Activated T-cell treated with anti-CD3 and anti-CD28 coated beads, Interleukin-2, amount 50 U/mL, for 24 hours (primary cell): ENCODE data around the gene ZNF549.
"Not testable (repeated sequence)": the region's sequence is repeated elsewhere in the genome, so short reads cannot be mapped to it uniquely, and the experiment has no call there.

Experiments used
- DNase-seq: peaks from one replicate; pipeline ENCODE4 v3.0.0-alpha.2; 2020
- H3K27ac Mint-ChIP-seq: 2 replicates; pipeline ENCODE4 v1.8.0; 2020; ENCODE audit warnings: mild to moderate bottlenecking, mixed read lengths
- H3K27me3 Mint-ChIP-seq: 2 replicates; pipeline ENCODE4 v1.8.0; 2020; ENCODE audit warnings: mixed read lengths
- H3K36me3 Mint-ChIP-seq: 2 replicates; pipeline ENCODE4 v1.8.0; 2020; ENCODE audit warnings: low read depth, mixed read lengths
- H3K4me1 Mint-ChIP-seq: 2 replicates; pipeline ENCODE4 v1.8.0; 2020; ENCODE audit warnings: low read depth, mixed read lengths
- H3K4me3 Mint-ChIP-seq: 2 replicates; pipeline ENCODE4 v1.8.0; 2020; ENCODE audit warnings: mild to moderate bottlenecking, moderate library complexity, mixed read lengths
- H3K9me3 Mint-ChIP-seq: 2 replicates; pipeline ENCODE4 v1.8.0; 2020; ENCODE audit warnings: mixed read lengths

Gene ZNF549

DNA sequence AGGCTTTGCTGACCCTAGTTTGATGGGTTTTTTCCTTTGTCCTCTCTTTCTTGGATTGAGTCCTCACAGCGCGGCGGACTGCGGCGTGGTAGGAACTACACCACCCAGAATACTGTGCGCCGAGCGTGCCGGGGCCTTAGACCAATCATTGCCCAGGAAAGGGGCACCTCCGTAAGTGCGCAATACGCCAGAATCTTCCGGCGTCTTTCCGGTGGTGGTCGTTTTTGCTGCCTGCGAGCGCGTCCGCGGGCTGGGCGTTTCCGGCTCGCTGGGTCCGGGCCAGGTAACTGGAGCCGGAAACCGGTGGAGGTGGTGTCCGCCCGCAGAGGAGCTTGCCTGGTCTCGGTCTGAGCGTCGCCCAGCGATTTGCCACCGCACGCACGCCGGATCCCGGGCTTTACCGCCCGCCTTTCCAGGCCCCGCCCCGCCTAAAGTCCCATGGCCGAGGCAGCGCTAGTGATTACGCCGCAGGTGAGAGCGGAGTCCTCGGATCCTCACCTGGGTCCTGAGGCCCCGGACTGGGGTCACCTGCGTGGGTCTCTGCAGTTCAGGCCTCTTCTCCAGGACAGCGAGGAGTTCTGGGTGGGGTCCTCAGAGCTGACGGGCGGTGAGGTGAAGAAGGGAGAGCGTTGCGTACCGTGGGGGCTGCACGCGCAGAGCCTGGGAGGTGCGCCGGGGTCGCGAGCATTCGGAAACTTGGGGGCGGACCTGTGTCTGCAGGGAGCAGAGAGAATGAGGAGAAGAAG, at the start of gene ZNF549:
TSS of gene ZNF549 (plus strand) at position 221 of the 746 bp plus-strand sequence. CDS start at position 439, 218 bp downstream.
- peaks cover 59% of the 10 kb centered on the region for H3K36me3 Mint-ChIP-seq
- peak within 1 kb of the TSS; percentile 95 for H3K4me3 Mint-ChIP-seq
- DNase-seq = peak; percentile 90
- peaks cover 60% of the 10 kb centered on the region for H3K9me3 Mint-ChIP-seq
- peak within 1 kb of the TSS; percentile 87 for H3K27ac Mint-ChIP-seq
- H3K4me1 Mint-ChIP-seq = peaks cover 23% of the 10 kb centered on the region
- no peaks in the 10 kb centered on the region for H3K27me3 Mint-ChIP-seq

DNA sequence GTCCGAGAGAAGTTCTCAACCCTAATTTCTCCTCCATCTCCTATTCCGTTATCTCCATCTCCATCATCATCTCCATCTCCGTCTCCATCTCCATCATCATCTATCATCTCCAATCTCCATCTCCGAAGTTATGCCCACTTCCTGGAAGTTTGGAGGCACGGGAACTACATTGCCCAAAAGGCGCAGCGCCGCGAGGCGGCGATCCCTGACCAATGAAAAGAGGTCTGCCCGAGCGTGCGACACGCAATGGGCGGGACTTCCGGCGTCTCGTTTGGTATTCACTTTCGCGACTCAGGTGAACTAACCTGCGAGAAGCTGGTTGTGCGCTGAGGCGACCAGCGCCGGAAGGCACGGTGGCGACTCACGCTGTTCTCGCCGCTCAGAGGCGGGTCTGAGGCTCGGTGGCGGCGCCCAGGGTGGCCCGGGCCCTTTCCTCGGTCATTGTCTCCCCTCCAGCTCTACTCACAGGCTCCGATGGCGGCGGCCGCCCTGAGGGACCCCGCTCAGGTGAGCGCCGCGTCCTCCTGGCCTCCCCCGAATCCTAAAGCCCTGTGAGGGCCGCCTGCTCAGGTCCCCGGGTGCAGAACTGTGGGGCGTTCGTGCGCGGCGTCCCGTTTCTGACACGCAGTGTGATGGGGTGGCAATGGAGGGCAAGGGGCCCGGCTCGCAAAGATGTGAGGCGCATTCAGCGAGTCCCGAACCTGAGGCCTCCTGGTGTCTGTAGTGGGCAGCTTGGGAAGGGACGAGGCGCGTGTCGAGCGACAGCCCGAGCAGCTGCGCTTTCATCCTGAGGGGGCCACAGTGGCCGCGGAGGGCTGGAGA, 39.5 kb upstream of the ZNF549 start, which contains the start of gene ZNF419:
TSS of gene ZNF419 (plus strand) at position 274 of the 822 bp plus-strand sequence. CDS start at position 475, 201 bp downstream.
- Mint-ChIP-seq H3K9me3 (peaks cover 48% of the 10 kb centered on the region), H3K36me3 (peaks cover 47% of the 10 kb centered on the region), H3K4me1 (peaks cover 11% of the 10 kb centered on the region), H3K27ac (peak within 1 kb of the TSS; percentile 63), H3K4me3 (peak within 1 kb of the TSS; percentile 79)
- DNase-seq = peak; percentile 95
- not testable (repeated sequence) for H3K27me3 Mint-ChIP-seq

DNA sequence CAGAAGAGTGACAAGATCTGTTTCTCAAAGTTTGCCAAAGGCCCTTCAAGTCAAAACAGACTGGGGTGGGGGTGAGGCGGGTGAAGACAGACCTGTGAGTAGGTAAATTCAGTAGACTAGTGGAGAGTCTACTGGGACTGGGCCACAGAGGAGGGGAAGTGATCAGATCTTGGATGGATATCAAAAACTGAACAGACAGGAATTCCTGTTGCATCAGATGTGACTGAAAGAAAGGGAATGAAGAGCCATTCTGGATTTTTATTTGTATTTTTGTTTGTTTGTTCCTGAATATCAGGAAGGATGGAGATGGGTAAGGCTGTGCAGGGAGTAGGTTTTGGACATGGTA, 38.9 kb upstream of the ZNF549 start:
- peak overlapping the region; percentile 79 for H3K4me3 Mint-ChIP-seq
- H3K27ac Mint-ChIP-seq = peak overlapping the region; percentile 39
- not testable (repeated sequence) for DNase-seq, H3K27me3 Mint-ChIP-seq
- H3K9me3 Mint-ChIP-seq = peaks cover 53% of the 10 kb centered on the region
- peaks cover 11% of the 10 kb centered on the region for H3K4me1 Mint-ChIP-seq
- H3K36me3 Mint-ChIP-seq = peaks cover 53% of the 10 kb centered on the region

DNA sequence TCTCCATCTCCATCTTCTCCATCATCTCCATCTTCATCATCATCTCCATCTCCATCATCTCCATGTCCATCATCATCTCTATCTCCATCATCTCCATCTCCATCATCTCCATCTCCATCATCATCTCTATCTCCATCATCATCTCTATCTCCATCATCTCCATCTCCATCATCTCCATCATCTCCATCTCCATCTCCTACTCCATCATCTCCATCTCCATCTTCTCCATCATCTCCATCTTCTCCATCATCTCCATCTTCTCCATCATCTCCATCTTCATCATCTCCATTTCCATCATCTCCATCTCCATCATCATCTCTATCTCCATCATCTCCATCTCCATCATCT, 27.9 kb upstream of the ZNF549 start:
- H3K4me3 Mint-ChIP-seq = peak overlapping the region; percentile 83
- H3K9me3 Mint-ChIP-seq = peaks cover 65% of the 10 kb centered on the region
- peak overlapping the region; percentile 82 for H3K27ac Mint-ChIP-seq
- not testable (repeated sequence) for H3K27me3 Mint-ChIP-seq, DNase-seq
- peaks cover 74% of the 10 kb centered on the region for H3K36me3 Mint-ChIP-seq
- peaks cover 26% of the 10 kb centered on the region for H3K4me1 Mint-ChIP-seq

DNA sequence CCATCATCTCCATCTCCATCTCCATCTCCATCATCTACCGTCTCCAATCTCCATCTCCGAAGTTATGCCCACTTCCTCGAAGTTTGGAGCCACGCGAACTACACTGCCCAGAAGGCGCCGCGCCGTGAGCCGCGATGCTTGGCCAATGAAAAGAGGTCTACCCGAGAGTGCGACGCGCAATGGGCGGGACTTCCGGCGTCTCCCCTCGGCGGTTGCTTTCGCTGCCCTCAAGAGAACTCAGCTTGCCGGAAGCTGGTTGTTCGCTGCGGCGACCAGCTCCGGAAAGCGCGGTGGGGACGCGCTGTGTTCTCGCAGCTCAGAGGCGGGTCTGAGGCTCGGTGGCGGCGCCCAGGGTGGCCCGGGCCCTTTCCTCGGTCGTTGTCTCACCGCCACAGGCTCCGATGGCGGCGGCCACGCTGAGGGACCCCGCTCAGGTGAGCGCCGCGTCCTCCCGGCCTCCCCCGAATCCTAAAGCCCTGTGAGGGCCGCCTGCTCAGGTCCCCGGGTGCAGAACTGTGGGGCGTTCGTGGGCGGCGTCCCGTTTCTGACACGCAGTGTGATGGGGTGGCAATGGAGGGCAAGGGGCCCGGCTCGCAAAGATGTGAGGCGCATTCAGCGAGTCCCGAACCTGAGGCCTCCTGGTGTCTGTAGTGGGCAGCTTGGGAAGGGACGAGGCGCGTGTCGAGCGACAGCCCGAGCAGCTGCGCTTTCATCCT, 27.3 kb upstream of the ZNF549 start, which contains the start of gene ZNF773:
TSS of gene ZNF773 (plus strand) at position 259 of the 716 bp plus-strand sequence. CDS start at position 402, 143 bp downstream.
- peak; percentile 96 for DNase-seq
- H3K9me3 Mint-ChIP-seq = peaks cover 62% of the 10 kb centered on the region
- H3K27ac Mint-ChIP-seq = peak within 1 kb of the TSS; percentile 82
- H3K4me1 Mint-ChIP-seq = peaks cover 26% of the 10 kb centered on the region
- peak within 1 kb of the TSS; percentile 83 for H3K4me3 Mint-ChIP-seq
- peaks cover 74% of the 10 kb centered on the region for H3K36me3 Mint-ChIP-seq
- not testable (repeated sequence) for H3K27me3 Mint-ChIP-seq

DNA sequence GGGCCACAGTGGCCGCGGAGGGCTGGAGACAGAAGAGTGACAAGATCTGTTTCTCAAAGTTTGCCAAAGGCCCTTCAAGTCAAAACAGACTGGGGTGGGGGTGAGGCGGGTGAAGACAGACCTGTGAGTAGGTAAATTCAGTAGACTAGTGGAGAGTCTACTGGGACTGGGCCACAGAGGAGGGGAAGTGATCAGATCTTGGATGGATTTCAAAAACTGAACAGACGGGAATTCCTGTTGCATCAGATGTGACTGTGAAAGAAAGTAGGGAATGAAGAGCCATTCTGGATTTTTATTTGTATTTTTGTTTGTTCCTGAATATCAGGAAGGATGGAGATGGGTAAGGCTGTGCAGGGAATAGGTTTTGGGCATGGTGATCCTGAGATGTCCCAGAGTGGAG, 26.8 kb upstream of the ZNF549 start:
- H3K27ac Mint-ChIP-seq = peak overlapping the region; percentile 74
- peak overlapping the region; percentile 83 for H3K4me3 Mint-ChIP-seq
- DNase-seq, H3K27me3 Mint-ChIP-seq: not testable (repeated sequence)
- H3K36me3 Mint-ChIP-seq = peaks cover 74% of the 10 kb centered on the region
- peaks cover 61% of the 10 kb centered on the region for H3K9me3 Mint-ChIP-seq
- peaks cover 26% of the 10 kb centered on the region for H3K4me1 Mint-ChIP-seq

DNA sequence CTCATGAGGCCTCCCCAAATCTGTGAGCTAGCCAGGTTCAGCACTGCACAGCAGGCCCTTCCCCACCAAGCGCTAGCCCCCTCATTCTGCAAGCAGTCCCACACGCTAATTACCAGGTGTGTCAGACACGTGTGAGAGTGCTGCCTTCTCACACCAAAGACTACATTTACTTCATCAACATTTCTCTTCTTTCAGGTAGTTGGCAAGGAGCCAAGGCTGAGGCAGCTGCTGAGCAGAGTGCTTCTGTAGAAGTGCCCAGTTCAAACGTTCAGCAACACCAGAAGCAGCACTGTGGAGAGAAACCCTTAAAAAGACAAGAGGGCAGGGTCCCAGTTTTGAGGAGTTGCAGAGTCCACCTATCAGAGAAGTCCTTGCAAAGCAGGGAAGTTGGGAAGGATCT, 21.0 kb upstream of the ZNF549 start:
- H3K4me1 Mint-ChIP-seq = peaks cover 14% of the 10 kb centered on the region
- H3K27ac Mint-ChIP-seq = no peak overlapping the region
- H3K27me3 Mint-ChIP-seq = no peaks in the 10 kb centered on the region
- no peak for DNase-seq
- H3K4me3 Mint-ChIP-seq = no peak overlapping the region
- peaks cover 93% of the 10 kb centered on the region for H3K36me3 Mint-ChIP-seq
- H3K9me3 Mint-ChIP-seq = peaks cover 58% of the 10 kb centered on the region

DNA sequence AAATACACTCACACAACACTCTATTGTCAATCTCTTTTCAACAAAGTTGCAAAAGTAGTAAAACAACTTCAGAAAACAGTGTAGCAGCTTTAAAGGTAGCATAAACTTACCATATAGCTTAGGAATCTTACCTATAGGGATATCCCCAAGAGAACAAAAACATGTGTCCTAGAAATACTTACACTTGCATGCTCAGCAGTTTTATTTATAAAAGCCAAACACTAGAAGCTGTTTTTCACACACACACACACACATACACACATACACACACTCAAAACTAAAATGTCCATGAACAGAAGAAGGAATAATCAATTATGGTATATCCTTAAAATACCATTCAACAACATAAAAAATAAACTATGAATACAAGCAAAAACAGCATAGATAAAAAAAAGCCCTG, 15.7 kb upstream of the ZNF549 start:
- no peak overlapping the region for H3K27ac Mint-ChIP-seq

DNA sequence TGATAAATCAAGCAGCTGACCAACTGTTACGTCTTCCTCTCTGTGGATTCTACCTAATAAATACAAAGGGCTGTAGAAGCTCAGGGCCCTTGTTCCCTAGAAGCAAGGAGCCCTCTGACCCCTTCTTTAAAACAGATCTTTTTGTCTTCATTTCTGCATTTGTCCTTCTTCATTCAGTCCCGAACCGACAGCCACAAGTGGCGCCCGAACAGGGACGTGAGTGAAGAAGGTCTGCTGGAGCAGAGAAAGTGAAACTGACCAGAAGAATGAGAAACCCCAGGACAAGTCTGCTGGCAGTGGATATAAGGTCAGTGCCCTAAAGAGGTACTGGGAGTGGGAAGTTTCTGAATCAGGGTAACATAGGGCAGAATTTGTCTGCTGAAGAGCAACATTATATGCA, 14.3 kb upstream of the ZNF549 start:
- Mint-ChIP-seq H3K27me3 (no peaks in the 10 kb centered on the region), H3K9me3 (peaks cover 69% of the 10 kb centered on the region), H3K36me3 (peaks cover 90% of the 10 kb centered on the region), H3K27ac (no peak overlapping the region), H3K4me3 (no peak overlapping the region), H3K4me1 (no peaks in the 10 kb centered on the region)
- no peak for DNase-seq

More for the DNA sequence above, 15.7 kb upstream of the ZNF549 start:
- Mint-ChIP-seq H3K4me3 (no peak overlapping the region), H3K27me3 (no peaks in the 10 kb centered on the region), H3K9me3 (peaks cover 65% of the 10 kb centered on the region), H3K4me1 (no peaks in the 10 kb centered on the region), H3K36me3 (peaks cover 90% of the 10 kb centered on the region)
- DNase-seq = no peak

DNA sequence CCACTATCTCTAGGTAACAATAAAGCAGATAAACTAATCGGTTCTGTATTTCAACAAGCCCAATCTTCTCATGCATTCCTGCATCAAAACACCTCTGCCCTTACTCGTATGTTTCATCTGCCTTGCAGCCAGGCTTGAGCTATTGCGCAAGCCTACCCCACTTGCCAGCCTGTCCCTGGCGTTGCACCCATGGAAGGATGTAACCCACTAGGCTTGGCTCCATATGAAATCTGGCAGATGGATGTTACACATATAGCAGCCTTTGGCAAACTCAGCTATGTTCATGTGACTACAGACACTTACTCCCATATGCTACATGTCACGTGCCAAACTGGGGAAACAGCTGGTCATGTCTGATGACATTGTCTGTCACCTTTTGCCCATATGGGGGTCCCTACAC, 11.9 kb upstream of the ZNF549 start:
- Mint-ChIP-seq H3K4me1 (no peaks in the 10 kb centered on the region), H3K36me3 (peaks cover 82% of the 10 kb centered on the region), H3K27ac (no peak overlapping the region), H3K9me3 (peaks cover 63% of the 10 kb centered on the region), H3K27me3 (no peaks in the 10 kb centered on the region), H3K4me3 (no peak overlapping the region)
- DNase-seq = no peak

DNA sequence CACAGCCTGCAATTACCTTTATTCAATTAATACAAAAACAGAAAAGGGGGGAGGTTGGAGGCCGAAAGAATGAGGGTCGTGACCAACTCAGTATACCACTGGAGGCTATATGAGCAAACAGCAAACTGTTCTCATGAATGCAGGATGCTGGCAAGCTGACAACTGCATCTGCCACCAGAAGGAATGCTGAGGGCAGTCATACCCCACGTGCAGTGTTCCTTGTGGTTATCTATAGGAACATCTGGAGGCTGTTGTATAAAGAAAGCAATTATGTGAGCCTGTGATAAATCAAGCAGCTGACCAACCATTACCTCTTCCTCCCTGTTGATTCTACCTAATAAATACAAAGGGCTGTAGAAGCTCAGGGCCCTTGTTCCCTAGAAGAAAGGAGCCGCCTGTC, 9.1 kb upstream of the ZNF549 start:
- peaks cover 61% of the 10 kb centered on the region for H3K9me3 Mint-ChIP-seq
- H3K27me3 Mint-ChIP-seq, H3K4me3 Mint-ChIP-seq, H3K27ac Mint-ChIP-seq, H3K4me1 Mint-ChIP-seq, DNase-seq: not testable (repeated sequence)
- peaks cover 70% of the 10 kb centered on the region for H3K36me3 Mint-ChIP-seq

DNA sequence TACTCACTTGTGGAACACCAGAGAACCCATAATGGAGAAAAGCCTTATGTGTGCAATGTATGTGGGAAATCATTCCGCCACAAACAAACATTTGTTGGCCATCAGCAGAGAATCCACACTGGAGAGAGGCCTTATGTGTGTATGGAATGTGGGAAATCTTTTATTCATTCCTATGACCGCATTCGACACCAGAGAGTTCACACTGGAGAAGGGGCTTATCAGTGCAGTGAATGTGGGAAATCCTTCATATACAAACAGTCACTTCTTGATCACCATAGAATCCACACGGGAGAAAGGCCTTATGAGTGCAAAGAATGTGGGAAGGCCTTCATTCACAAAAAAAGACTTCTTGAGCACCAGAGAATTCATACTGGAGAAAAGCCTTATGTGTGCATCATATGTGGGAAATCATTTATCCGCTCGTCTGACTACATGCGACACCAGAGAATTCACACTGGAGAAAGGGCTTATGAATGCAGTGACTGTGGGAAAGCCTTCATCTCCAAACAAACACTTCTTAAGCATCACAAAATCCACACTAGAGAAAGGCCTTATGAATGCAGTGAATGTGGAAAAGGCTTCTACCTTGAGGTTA, 10.9 kb downstream of the ZNF549 start:
- DNase-seq = no peak
- peaks cover 85% of the 10 kb centered on the region for H3K9me3 Mint-ChIP-seq
- no peaks in the 10 kb centered on the region for H3K27me3 Mint-ChIP-seq
- peaks cover 100% of the 10 kb centered on the region for H3K36me3 Mint-ChIP-seq
- H3K27ac Mint-ChIP-seq = no peak overlapping the region
- no peak overlapping the region for H3K4me3 Mint-ChIP-seq
- no peaks in the 10 kb centered on the region for H3K4me1 Mint-ChIP-seq

DNA sequence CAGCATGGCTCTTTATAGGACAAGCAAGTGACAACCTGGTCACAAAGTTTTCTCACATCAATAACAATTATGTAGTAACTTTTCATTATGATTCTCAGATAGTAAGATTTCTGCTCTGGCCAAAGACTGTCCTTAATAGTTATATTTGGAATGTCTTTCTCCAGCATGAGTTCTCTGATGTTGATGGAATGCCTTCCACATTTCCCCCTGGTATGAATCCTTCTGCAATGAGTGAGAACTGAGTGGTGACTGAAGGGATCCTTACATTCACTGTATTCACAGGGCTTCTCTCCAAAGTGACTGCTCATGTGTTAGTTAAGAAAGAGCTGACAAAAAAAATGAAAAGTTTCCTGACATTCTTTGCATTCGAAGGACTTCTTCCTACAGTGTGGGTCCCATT, 19.4 kb downstream of the ZNF549 start:
- Mint-ChIP-seq H3K36me3 (peaks cover 100% of the 10 kb centered on the region), H3K9me3 (peaks cover 71% of the 10 kb centered on the region), H3K27me3 (no peaks in the 10 kb centered on the region), H3K27ac (no peak overlapping the region), H3K4me1 (no peaks in the 10 kb centered on the region), H3K4me3 (no peak overlapping the region)
- DNase-seq = no peak

DNA sequence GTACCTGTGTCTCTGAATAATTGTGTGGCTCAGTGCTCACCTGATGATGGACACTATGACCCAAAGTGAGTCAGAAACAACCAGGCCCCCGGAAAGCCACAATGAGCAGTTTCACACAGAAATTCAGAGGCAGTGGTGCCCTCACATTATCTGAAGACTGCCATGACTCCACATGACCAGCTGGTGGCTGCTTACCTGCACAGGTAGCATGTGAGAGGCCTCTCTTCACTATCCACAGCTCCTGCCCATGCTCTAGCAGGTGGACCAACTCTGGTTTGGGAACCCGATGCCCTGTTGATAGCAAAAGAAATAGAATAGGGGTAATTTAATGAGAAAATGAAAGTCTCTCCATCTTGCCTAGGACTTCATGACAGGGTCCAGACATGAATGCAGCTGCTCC, 25.3 kb downstream of the ZNF549 start:
- H3K36me3 Mint-ChIP-seq = peaks cover 100% of the 10 kb centered on the region
- peaks cover 76% of the 10 kb centered on the region for H3K9me3 Mint-ChIP-seq
- peaks cover 3% of the 10 kb centered on the region for H3K4me1 Mint-ChIP-seq
- DNase-seq = no peak
- H3K4me3 Mint-ChIP-seq = no peak overlapping the region
- no peak overlapping the region for H3K27ac Mint-ChIP-seq
- H3K27me3 Mint-ChIP-seq = no peaks in the 10 kb centered on the region
